Neural cell (in vitro differentiated cells): ENCODE results near the gene PGK1. TPM values are rescaled to one million over a fixed set of nuclear protein-coding genes. Genes with fewer than 3 reads are reported as not detected.

ENCODE experiments used
- H2AFZ ChIP-seq: fragments of 200-600, 300-800 bp; sonication (generic), shearing (Covaris generic); 2 replicates; pipeline ENCODE4 v1.6.0; 2014; ENCODE audit warnings: low read depth, mild to moderate bottlenecking, antibody characterized with exemption, low read length, moderate library complexity
- H3F3A ChIP-seq: fragments of 200-600 bp; shearing (Covaris generic); 2 replicates; pipeline ENCODE4 v1.6.1; 2016; ENCODE audit warnings: mild to moderate bottlenecking, moderate library complexity, mixed read lengths, antibody characterized with exemption, low read length; ENCODE audit not compliant: insufficient read depth, poor library complexity, severe bottlenecking
- H3K27ac ChIP-seq: fragments of 200-600, 300-800 bp; sonication (generic), shearing (Covaris generic); 2 replicates; pipeline ENCODE4 v1.5.1; 2014; ENCODE audit warnings: mild to moderate bottlenecking, low read length, moderate library complexity
- H3K27me3 ChIP-seq: fragments of 300-800, 200-600 bp; sonication (generic), shearing (Covaris generic); 2 replicates; pipeline ENCODE4 v1.6.0; 2014; ENCODE audit warnings: mild to moderate bottlenecking, low read depth, low read length, moderate library complexity; ENCODE audit not compliant: insufficient read depth
- H3K36me3 ChIP-seq: fragments of 300-800, 200-600 bp; sonication (generic), shearing (Covaris generic); 2 replicates; pipeline ENCODE4 v1.5.1; 2014; ENCODE audit warnings: mild to moderate bottlenecking, antibody characterized with exemption, low read length, moderate library complexity; ENCODE audit not compliant: insufficient read depth
- H3K4me2 ChIP-seq: fragments of 300-800, 200-600 bp; sonication (generic), shearing (Covaris generic); 2 replicates; pipeline ENCODE4 v1.6.0; 2014; ENCODE audit warnings: mild to moderate bottlenecking, low read length
- H3K4me3 ChIP-seq: fragments of 300-800, 200-600 bp; sonication (generic), shearing (Covaris generic); 2 replicates; pipeline ENCODE4 v1.5.1; 2014; ENCODE audit warnings: mild to moderate bottlenecking, low read length, moderate library complexity
- H3K79me2 ChIP-seq: fragments of 200-600 bp; shearing (Covaris generic); replicated peaks from 2 replicates; pipeline ENCODE4 v1.6.0; 2014; ENCODE audit warnings: mild to moderate bottlenecking, low read length, moderate library complexity; ENCODE audit not compliant: insufficient read depth
- H3K9ac ChIP-seq: fragments of 300-800, 200-600 bp; sonication (generic), shearing (Covaris generic); 2 replicates; pipeline ENCODE4 v1.6.1; 2016; ENCODE audit warnings: mild to moderate bottlenecking, low read length, mixed read lengths
- H3K9me2 ChIP-seq: fragments of 200-600 bp; shearing (Covaris generic); 2 replicates; pipeline ENCODE4 v1.6.1; 2016; ENCODE audit warnings: mild to moderate bottlenecking, low read length, mixed read lengths; ENCODE audit not compliant: insufficient read depth
- H3K9me3 ChIP-seq: fragments of 200-600, 300-800 bp; sonication (generic), shearing (Covaris generic); 2 replicates; pipeline ENCODE4 v1.6.1; 2016; ENCODE audit warnings: mild to moderate bottlenecking, mixed run types, low read length, moderate library complexity, mixed read lengths
- H4K20me1 ChIP-seq: fragments of 200-600 bp; shearing (Covaris generic); 2 replicates; pipeline ENCODE4 v1.6.1; 2016; ENCODE audit warnings: mild to moderate bottlenecking, mixed run types; ENCODE audit not compliant: insufficient read depth
- CTCF ChIP-seq: fragments of 450-650 bp; IDR thresholded peaks from 2 replicates; pipeline ENCODE4 v1.5.1; 2014; ENCODE audit warnings: antibody characterized with exemption, mild to moderate bottlenecking, moderate library complexity; ENCODE audit not compliant: poor library complexity, severe bottlenecking
- EP300 ChIP-seq: fragments of 450-650 bp; conservative IDR thresholded peaks from 2 replicates; pipeline ENCODE4 v1.6.1; 2014; ENCODE audit warnings: antibody characterized with exemption, mild to moderate bottlenecking, moderate library complexity; ENCODE audit not compliant: poor library complexity, severe bottlenecking
- EZH2 ChIP-seq: fragments of 200-600, 300-800 bp; shearing (Covaris generic), sonication (generic); IDR thresholded peaks from 2 replicates; pipeline ENCODE4 v1.6.1; 2014; ENCODE audit warnings: antibody characterized with exemption, low read length, borderline replicate concordance, mild to moderate bottlenecking; ENCODE audit not compliant: insufficient read depth, poor library complexity, severe bottlenecking
- MXI1 ChIP-seq: fragments of 450-650 bp; conservative IDR thresholded peaks from 2 replicates; pipeline ENCODE4 v1.6.1; 2014; ENCODE audit warnings: antibody characterized with exemption, mild to moderate bottlenecking; ENCODE audit not compliant: poor library complexity, severe bottlenecking
- POLR2AphosphoS5 ChIP-seq: IDR thresholded peaks from 2 replicates; pipeline ENCODE4 v1.6.1; 2012
- RAD21 ChIP-seq: fragments of 450-650 bp; conservative IDR thresholded peaks from 2 replicates; pipeline ENCODE4 v1.6.1; 2014; ENCODE audit warnings: antibody characterized with exemption, mild to moderate bottlenecking, moderate library complexity
- REST ChIP-seq: IDR thresholded peaks from 2 replicates; pipeline ENCODE4 v1.6.1; 2012; ENCODE audit warnings: borderline replicate concordance
- SMC3 ChIP-seq: fragments of 450-650 bp; conservative IDR thresholded peaks from 2 replicates; pipeline ENCODE4 v1.6.1; 2014; ENCODE audit warnings: antibody characterized with exemption, mild to moderate bottlenecking, moderate library complexity; ENCODE audit not compliant: poor library complexity
- TAF1 ChIP-seq: IDR thresholded peaks from 2 replicates; pipeline ENCODE4 v1.6.1; 2012; ENCODE audit warnings: low read depth
- polyA plus RNA-seq: library from polyadenylated mRNA; depleted of rRNA; stranded (reverse); fragments of >200 nt; gene quantifications from 2 replicates; pipeline ENCODE4 v1.2.3, GENCODE V29; 2014

PGK1 gene
- polyA plus RNA-seq, 1 donor from 2014 or later, result 425 TPM

GRCh38 chrX:78131117-78131516 is 27.1 kb downstream of the PGK1 start (continued):
- TF ChIP-seq REST (no peak), MXI1 (no peak), TAF1 (no peak)

GRCh38 chrX:78133238-78133960 is 29.4 kb downstream of the PGK1 start:
- no peak for TF ChIP-seq MXI1
- no peak for TF ChIP-seq RAD21
- no peak for TF ChIP-seq TAF1
- H3K79me2 ChIP-seq, result no peaks in the 10 kb centered on the region
- H3F3A ChIP-seq, result no peaks in the 10 kb centered on the region
- no peaks in the 10 kb centered on the region for H3K27me3 ChIP-seq
- H4K20me1 ChIP-seq, result no peaks in the 10 kb centered on the region
- H2AFZ ChIP-seq, result no peak overlapping the region
- no peak overlapping the region for H3K27ac ChIP-seq
- no peaks in the 10 kb centered on the region for H3K36me3 ChIP-seq
- no peak overlapping the region for H3K4me2 ChIP-seq
- H3K9me2 ChIP-seq, result no peaks in the 10 kb centered on the region
- no peaks in the 10 kb centered on the region for H3K9me3 ChIP-seq
- no peak overlapping the region for H3K4me3 ChIP-seq
- no peak overlapping the region for H3K9ac ChIP-seq

GRCh38 chrX:78139160-78140123 is 35.4 kb downstream of the PGK1 start, which contains the start of gene TAF9B:
Gene TAF9B (minus strand): TSS chrX:78139650. CDS start chrX:78139611, 39 bp downstream.
- no peaks in the 10 kb centered on the region for H3F3A ChIP-seq
- peak within 1 kb of the TSS; percentile 65 for H2AFZ ChIP-seq
- H3K9me2 ChIP-seq, result no peaks in the 10 kb centered on the region
- H3K4me3 ChIP-seq, result peak within 1 kb of the TSS; percentile 79
- H3K4me2 ChIP-seq, result peak within 1 kb of the TSS; percentile 30
- no peaks in the 10 kb centered on the region for H3K27me3 ChIP-seq
- H3K9me3 ChIP-seq, result no peaks in the 10 kb centered on the region
- H3K27ac ChIP-seq, result peak within 1 kb of the TSS; percentile 69
- H3K9ac ChIP-seq, result peak within 1 kb of the TSS; percentile 84
- no peaks in the 10 kb centered on the region for H3K36me3 ChIP-seq
- no peaks in the 10 kb centered on the region for H4K20me1 ChIP-seq
- H3K79me2 ChIP-seq, result peaks cover 2% of the 10 kb centered on the region
- peak; percentile 80 for TF ChIP-seq POLR2AphosphoS5
- no peak for TF ChIP-seq RAD21
- TF ChIP-seq REST, result peak; percentile 36
- peak; percentile 10 for TF ChIP-seq CTCF
- peak; percentile 12 for TF ChIP-seq EP300
- no peak for TF ChIP-seq SMC3
- no peak for TF ChIP-seq EZH2
- TF ChIP-seq TAF1, result peak; percentile 87
- TF ChIP-seq MXI1, result peak; percentile 42
